COLO668 (cell line): ENCODE measurements around the gene COQ8A.
A peak's percentile ranks its signal among the peaks of the same experiment; 100 is the strongest.

Source experiments
- DNase-seq: peaks from one replicate; lab custom pipeline; 2025; ENCODE audit not compliant: unreplicated experiment; lab: John Stamatoyannopoulos, UW

COQ8A gene

DNA sequence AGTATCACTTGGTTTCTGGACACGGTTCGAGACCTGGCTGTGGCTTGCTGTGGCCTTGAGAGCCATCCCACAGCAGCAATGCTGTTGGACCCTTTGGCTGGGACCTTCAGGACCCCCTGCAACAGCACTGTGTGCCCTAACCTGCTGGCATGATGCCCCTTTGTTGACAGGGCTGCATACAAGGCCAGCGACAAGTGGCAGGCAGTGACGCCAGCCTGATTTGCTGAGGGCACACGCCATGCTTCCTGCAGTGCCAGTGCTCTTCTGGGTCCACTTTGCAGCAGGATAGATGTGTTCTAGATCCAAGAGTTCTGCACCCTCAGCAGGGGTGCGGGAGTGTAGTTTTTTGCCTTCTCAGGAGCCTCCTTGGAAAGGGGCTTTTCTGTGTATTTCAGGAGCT lies 32.8 kb downstream of the COQ8A start:
- no peak for DNase-seq

DNA sequence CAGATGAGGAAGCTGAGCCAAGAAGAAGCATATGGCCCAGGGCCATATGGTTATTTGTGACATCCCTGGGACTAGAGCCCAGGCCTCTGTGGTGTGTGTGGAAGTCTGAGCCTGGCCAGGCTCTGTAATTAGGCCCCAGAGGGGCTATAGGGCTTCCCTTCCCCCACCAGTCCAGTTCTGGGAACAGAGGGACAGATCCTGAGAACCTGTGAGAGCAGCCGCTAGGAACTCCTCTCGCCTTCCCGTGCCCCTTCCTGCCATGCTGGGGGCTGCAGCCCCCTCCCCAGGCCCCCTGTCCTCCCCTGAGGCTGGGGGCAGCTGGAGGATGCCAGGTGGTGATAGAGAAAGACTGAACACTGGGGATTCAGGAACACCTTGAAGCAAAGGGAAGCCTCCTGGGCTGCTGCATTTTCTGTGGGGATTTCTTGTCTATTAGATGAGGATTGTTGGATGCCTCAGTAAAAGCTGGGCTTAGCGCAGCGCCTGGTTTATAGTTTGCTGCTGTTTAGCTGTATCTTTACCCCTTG lies 33.3 kb downstream of the COQ8A start:
- DNase-seq = no peak

GRCh38 chr1:226973898-226974543 lies 33.9 kb downstream of the COQ8A start:
- no peak for DNase-seq

DNA sequence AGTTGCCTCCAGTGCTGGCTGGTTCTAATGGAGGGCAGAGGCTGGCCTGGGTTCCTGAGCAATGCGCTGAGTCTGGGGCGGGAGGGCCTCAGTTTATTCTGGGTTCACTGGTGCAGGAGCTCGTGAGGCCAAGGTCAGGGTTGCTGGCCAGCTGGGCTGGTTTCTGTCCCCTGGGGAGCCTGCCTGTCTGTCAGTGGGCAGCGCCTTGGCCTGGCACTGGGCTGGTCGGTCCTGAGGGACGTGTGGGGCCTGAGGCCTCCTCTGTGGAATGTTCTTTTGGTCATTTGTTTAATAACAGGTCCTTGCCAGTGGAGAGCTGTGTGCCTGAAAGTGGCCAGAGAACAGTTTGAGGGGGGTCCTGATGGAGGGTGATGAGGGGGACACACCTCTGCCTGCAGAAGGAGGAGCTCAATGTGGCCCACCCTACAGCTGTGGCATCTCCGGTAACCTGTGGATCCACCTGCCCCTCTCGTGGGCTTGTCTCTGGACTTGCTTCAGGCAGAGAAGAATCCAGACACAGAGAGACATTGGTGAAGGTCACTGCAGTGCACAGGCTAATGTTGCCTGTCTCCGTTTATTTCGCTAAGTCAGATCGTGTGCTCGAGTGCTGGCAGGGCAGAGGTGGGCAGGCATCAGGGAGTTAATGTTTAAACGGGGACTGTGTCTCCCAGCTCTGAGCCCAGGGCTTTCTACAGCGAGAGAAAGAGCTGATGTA lies 34.6 kb downstream of the COQ8A start:
- peak; percentile 85 for DNase-seq

GRCh38 chr1:226975259-226976250 lies 35.5 kb downstream of the COQ8A start:
- peak; percentile 87 for DNase-seq

DNA sequence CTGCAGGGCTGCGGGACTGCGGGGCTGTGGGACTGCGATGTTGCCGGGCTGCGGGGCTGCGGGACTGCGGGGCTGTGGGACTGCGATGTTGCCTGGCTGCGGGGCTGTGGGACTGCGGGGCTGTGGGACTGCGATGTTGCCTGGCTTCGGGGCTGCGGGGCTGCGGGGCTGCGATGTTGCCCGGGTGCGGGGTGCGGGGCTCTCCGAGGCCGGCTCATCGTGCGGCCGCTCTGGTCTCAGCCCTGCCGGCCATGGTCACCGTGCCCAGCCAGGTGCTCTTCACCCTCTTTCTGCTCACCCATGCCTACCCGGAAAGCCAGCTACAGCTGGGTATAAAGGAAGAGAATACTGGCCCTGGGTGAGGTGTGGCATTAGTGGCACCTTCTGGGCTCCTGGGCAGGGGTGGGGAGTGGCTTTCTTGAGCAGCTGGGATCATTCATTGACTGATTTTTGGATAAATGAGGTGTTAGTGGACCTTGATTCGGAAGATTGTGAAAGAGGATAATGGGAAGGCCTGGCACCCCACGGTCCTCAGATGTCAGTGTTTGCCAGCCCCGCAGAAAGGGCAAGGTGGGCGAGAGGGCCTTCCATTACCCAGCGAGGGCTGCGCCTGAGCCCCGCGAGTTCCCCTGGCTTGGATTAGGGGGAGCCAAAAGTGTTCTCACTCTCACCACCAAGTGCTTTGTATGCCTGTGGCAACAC lies 36.3 kb downstream of the COQ8A start:
- DNase-seq = no peak

GRCh38 chr1:226976978-226977642 lies 37.0 kb downstream of the COQ8A start:
- DNase-seq = no peak

DNA sequence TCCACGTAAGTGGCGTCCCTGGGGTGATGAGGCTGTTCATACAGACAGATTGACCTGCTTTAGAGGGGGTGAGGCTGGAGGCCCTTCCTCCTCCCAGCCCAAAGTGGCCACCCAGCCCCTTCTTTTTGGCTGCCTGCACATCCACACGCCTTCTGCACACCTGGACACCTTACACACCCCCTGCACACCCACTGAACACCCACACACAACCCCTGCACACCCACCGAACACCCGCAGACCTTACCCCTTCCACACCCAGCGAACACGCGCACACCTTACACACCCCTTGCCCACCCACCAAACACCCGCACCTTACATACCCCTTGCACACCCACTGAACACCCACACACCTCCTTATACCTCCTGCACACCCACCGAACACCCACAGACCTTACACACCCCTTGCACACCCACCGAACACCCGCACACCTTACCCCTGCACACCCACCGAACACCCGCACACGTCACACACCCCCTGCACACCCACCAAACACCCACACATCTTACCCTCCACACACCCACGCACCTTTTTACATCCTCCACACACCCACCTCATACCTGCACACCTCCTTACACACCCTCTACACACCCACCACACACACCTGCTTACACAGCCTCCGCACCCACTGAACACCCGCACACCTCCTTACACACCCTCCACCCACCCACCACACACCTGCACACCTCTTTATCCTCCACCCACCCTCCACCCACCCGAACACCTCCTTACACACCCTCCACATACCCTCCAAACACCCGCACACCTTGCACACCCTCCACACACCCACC lies 37.7 kb downstream of the COQ8A start:
- no peak for DNase-seq

- DNase-seq = no peak
Measured at GRCh38 chr1:226978432-226979114, 38.5 kb downstream of the COQ8A start.

DNA sequence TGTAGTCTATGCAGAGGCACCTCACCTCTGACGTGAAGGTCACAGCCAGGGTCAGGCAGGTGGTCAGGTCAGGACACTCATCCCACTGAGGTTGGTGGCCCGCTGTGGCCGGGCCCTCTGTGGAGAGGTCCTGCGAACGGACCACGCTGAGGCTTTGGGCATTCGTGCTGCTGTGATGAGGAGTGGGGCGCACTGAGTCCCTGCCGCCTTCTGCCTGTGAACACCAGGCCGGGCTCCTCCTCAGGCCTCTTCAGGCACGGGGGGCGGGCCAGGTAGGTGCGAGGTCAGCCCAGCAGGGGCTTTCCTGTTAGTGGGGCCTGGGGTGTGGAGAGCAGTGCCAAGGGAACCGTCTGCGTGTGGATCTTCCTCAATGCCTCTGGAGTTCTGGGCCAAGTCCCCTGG lies 39.0 kb downstream of the COQ8A start:
- no peak for DNase-seq

- no peak for DNase-seq
Measured at GRCh38 chr1:226979517-226980121, 39.5 kb downstream of the COQ8A start.

DNA sequence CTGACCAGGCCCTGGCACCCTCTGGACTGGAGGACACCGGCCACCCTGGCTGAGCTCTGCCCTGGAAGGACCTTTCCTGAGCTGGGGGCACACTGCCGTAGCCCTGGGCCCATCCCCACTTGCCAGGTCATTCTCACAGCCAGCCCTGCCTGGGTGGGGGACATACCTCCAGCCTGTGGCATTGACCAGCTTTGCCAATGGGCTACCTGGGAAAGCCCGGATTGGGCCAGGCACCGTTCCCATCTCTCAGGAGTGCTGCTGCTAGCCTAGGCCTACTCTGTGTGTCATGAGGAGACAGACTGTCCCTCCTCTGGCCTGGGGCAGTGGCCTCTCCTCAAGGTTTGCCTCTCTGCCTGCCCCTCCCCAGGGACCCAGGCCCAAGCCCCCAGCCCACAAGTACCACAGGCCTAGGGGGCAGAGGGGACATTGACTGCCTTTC lies 40.0 kb downstream of the COQ8A start:
- DNase-seq = no peak

DNA sequence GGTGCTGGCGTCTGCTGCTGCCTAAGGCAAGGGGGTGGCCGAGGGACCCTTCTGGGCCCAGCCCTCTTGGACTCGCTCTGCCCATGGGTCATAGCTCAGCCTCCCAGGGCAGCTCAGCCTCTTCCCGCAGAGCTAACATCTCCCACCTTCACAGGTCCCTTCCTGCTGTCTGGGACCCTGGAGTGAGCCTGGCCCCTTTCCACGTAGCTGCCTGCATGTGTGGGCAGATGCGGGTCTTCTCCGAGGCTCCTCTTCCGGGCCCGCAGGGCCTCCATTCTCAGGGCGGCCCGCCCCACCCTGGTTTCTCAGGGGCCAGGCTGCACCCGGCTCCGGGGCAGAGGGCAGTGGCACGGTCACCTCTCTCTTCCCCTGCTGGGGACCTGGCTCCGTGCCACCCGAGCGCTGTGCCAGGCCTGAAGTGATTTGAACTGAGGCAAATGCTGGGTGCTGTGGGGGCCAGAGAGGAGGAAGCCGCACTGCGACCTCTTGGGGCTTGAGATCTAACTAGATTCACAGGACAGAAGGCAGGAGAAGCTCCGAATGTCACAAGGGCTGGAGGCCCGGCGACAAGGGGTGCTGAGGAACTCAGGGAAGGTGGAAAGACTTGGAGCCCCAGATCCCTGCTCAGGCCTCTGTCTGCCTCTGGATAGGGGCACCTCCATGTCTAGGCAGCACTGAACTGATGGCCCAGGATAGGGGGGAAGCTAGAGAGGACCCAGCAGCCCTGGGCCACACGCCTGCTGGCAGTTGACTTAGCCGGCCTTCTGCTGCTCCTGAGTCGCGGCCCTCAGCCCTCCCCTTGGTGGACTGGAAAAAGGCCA lies 40.7 kb downstream of the COQ8A start:
- DNase-seq = no peak

GRCh38 chr1:226981386-226981817 lies 41.3 kb downstream of the COQ8A start:
- DNase-seq = no peak

- no peak for DNase-seq
Measured at GRCh38 chr1:226981838-226982237, 41.7 kb downstream of the COQ8A start.

DNA sequence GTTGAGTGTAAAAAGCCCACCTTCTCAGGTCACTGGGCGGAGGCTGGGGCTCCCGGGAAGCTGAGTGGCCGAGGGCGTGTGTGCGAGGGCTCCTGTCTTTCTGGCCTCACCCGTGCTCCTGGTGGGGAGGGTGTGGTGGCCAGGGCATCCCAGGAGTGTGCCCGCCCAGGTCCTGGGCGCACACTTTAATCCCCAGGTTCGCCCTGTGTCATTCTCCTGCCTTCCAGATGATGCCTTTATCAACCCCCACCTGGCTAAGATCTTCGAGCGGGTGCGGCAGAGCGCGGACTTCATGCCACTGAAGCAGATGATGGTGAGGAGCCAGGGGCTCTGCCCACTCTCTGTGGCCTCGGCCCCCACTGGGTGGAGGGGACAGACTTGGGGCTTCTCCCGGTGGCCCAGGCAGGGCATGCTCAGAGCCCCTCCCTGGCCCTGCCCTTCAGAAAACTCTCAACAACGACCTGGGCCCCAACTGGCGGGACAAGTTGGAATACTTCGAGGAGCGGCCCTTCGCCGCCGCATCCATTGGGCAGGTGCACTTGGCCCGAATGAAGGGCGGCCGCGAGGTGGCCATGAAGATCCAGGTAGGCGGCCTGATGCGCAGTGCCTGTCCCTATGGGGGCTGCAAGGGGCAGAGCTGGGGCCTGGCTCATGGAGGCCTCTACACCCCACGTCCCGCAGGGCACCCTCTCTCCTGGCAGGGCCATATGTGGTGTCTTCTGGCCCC lies 42.5 kb downstream of the COQ8A start:
- no peak for DNase-seq
